Neural crest cell (in vitro differentiated cells): ENCODE data around the gene MIS18A. TPM values are rescaled to one million over a fixed set of nuclear protein-coding genes. Genes with fewer than 3 reads are reported as not detected.

Experiments
- DNase-seq: peaks from one replicate; pipeline ENCODE4 v3.0.0; 2021; ENCODE audit warnings: low read depth, mixed read lengths, low spot score
- H3K27ac Mint-ChIP-seq: one replicate; pipeline ENCODE4 v1.8.0; 2021; ENCODE audit warnings: mild to moderate bottlenecking, mixed read lengths; ENCODE audit not compliant: unreplicated experiment
- H3K27me3 Mint-ChIP-seq: 2 replicates; pipeline ENCODE4 v1.8.0; 2021; ENCODE audit warnings: low read depth, mild to moderate bottlenecking, mixed read lengths
- H3K36me3 Mint-ChIP-seq: 2 replicates; pipeline ENCODE4 v1.8.0; 2021; ENCODE audit warnings: low read depth, mild to moderate bottlenecking, mixed read lengths
- H3K4me1 Mint-ChIP-seq: 2 replicates; pipeline ENCODE4 v1.8.0; 2021; ENCODE audit warnings: mixed read lengths
- H3K4me3 Mint-ChIP-seq: one replicate; pipeline ENCODE4 v1.8.0; 2021; ENCODE audit warnings: mild to moderate bottlenecking, mixed read lengths
- H3K9me3 Mint-ChIP-seq: 2 replicates; pipeline ENCODE4 v1.8.0; 2021; ENCODE audit warnings: mixed read lengths
- CTCF ChIP-seq: fragments of 200-600 bp; sonication (generic); conservative IDR thresholded peaks from 2 replicates; pipeline ENCODE4 v1.5.0; 2021; ENCODE audit warnings: antibody characterized with exemption, mild to moderate bottlenecking
- total RNA-seq: library from RNA; stranded (reverse); gene quantifications from 2 replicates; pipeline ENCODE4 v1.2.1, GENCODE V29; 2021

Gene MIS18A
- total RNA-seq, 1 donor from 2014 or later: 50.9 TPM

GRCh38 chr21:32299695-32300094 lies 20.8 kb upstream of the MIS18A start:
- no peak overlapping the region for H3K27ac Mint-ChIP-seq
- no peak overlapping the region for H3K4me3 Mint-ChIP-seq
- TF ChIP-seq CTCF: no peak
- no peaks in the 10 kb centered on the region for H3K27me3 Mint-ChIP-seq
- no peaks in the 10 kb centered on the region for H3K4me1 Mint-ChIP-seq
- no peaks in the 10 kb centered on the region for H3K9me3 Mint-ChIP-seq
- no peak for DNase-seq
- H3K36me3 Mint-ChIP-seq: peaks cover 11% of the 10 kb centered on the region

GRCh38 chr21:32298658-32299081 lies 19.8 kb upstream of the MIS18A start, which contains the start of gene MRAP:
MRAP (plus strand) TSS chr21:32298855; CDS start chr21:32298972, 117 bp downstream.
- Mint-ChIP-seq H3K4me1 (no peaks in the 10 kb centered on the region), H3K9me3 (no peaks in the 10 kb centered on the region), H3K27me3 (no peaks in the 10 kb centered on the region), H3K4me3 (no peak within 1 kb of the TSS), H3K27ac (peak within 1 kb of the TSS; percentile 62), H3K36me3 (peaks cover 11% of the 10 kb centered on the region)
- no peak for DNase-seq
- no peak for TF ChIP-seq CTCF

DNA sequence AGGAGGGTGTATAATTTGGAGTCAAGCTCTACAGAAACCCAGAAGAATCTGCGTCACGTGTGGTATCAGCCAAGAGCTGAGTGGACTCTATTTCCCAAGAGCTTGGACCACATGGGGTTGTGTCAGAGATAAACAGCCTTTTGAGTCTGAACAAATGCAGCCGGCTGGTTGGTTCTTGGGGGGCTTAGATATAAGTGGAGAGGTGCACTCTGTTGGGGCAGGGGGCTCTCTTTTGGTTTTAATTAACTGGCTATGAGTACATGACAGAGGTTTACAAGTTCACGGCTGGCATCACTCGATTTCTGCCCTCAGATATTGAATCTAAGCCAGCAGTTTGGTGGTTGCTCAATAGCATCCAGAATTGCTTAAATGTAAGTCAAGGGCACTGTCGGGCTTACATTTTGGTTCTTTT lies 19.3 kb upstream of the MIS18A start:
- no peak for DNase-seq
- Mint-ChIP-seq H3K4me3 (no peak overlapping the region), H3K27ac (no peak overlapping the region), H3K27me3 (no peaks in the 10 kb centered on the region), H3K9me3 (no peaks in the 10 kb centered on the region), H3K4me1 (no peaks in the 10 kb centered on the region), H3K36me3 (peaks cover 9% of the 10 kb centered on the region)
- no peak for TF ChIP-seq CTCF

- Mint-ChIP-seq H3K4me3 (no peak overlapping the region), H3K27me3 (no peaks in the 10 kb centered on the region), H3K4me1 (no peaks in the 10 kb centered on the region), H3K36me3 (peaks cover 9% of the 10 kb centered on the region), H3K27ac (peak overlapping the region; percentile 62), H3K9me3 (no peaks in the 10 kb centered on the region)
- DNase-seq: no peak
- TF ChIP-seq CTCF: no peak
Observed at GRCh38 chr21:32297449-32297848, 18.6 kb upstream of the MIS18A start.

GRCh38 chr21:32285476-32285875 lies 6.6 kb upstream of the MIS18A start:
- Mint-ChIP-seq H3K4me1 (peaks cover 2% of the 10 kb centered on the region), H3K27me3 (no peaks in the 10 kb centered on the region), H3K36me3 (peaks cover 7% of the 10 kb centered on the region), H3K4me3 (no peak overlapping the region), H3K27ac (no peak overlapping the region), H3K9me3 (peaks cover 10% of the 10 kb centered on the region)
- TF ChIP-seq CTCF: no peak
- no peak for DNase-seq

DNA sequence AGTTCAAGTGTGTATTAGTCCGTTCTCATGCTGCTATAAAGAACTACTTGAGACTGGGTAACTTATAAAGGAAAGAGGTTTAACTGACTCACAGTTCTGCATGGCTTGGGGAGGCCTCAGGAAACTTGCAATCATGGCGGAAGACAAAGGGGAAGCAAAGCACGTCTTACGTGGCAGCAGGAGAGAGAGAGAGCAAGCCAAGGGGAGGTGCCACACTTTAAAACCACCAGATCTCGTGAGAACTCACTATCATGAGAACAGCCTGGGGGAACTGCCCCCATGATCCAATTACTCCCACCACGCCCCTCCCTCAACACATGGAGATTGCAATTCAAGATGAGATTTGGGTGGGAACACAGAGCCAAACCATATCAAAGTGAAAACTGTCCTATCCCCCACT lies 4.1 kb upstream of the MIS18A start:
- H3K36me3 Mint-ChIP-seq: peaks cover 4% of the 10 kb centered on the region

More for the DNA sequence above, 4.1 kb upstream of the MIS18A start:
- TF ChIP-seq CTCF: no peak
- peak overlapping the region; percentile 60 for H3K27ac Mint-ChIP-seq
- no peak overlapping the region for H3K4me3 Mint-ChIP-seq
- H3K27me3 Mint-ChIP-seq: no peaks in the 10 kb centered on the region
- no peak for DNase-seq
- peaks cover 22% of the 10 kb centered on the region for H3K4me1 Mint-ChIP-seq
- H3K9me3 Mint-ChIP-seq: peaks cover 4% of the 10 kb centered on the region
